ENCODE results near the gene POR.

DNA sequence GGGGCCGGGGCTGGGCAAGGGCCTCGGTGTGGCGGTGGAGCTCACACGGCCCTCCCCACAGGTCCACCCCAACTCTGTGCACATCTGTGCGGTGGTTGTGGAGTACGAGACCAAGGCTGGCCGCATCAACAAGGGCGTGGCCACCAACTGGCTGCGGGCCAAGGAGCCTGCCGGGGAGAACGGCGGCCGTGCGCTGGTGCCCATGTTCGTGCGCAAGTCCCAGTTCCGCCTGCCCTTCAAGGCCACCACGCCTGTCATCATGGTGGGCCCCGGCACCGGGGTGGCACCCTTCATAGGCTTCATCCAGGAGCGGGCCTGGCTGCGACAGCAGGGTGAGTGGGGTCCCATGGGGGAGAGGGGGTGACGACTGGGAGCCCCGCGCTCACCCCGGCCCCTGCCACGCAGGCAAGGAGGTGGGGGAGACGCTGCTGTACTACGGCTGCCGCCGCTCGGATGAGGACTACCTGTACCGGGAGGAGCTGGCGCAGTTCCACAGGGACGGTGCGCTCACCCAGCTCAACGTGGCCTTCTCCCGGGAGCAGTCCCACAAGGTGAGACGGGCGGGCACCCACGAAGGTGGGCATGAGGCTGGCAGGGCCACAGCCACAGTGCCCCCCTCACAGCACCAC, 70.7 kb downstream of the POR start:
- TF ChIP-seq, protein P1, sequence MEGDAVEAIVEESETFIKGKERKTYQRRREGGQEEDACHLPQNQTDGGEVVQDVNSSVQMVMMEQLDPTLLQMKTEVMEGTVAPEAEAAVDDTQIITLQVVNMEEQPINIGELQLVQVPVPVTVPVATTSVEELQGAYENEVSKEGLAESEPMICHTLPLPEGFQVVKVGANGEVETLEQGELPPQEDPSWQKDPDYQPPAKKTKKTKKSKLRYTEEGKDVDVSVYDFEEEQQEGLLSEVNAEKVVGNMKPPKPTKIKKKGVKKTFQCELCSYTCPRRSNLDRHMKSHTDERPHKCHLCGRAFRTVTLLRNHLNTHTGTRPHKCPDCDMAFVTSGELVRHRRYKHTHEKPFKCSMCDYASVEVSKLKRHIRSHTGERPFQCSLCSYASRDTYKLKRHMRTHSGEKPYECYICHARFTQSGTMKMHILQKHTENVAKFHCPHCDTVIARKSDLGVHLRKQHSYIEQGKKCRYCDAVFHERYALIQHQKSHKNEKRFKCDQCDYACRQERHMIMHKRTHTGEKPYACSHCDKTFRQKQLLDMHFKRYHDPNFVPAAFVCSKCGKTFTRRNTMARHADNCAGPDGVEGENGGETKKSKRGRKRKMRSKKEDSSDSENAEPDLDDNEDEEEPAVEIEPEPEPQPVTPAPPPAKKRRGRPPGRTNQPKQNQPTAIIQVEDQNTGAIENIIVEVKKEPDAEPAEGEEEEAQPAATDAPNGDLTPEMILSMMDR (IDR thresholded peaks at IDR 0.05) = no peak
- TF ChIP-seq POLR2AphosphoS5 (IDR thresholded peaks at IDR 0.05; ENCODE audit: low read depth, low read length) (no peak), TCF7L2 (IDR thresholded peaks at IDR 0.05; ENCODE audit: low read depth, low read length) (no peak)
- TF ChIP-seq, protein P2, sequence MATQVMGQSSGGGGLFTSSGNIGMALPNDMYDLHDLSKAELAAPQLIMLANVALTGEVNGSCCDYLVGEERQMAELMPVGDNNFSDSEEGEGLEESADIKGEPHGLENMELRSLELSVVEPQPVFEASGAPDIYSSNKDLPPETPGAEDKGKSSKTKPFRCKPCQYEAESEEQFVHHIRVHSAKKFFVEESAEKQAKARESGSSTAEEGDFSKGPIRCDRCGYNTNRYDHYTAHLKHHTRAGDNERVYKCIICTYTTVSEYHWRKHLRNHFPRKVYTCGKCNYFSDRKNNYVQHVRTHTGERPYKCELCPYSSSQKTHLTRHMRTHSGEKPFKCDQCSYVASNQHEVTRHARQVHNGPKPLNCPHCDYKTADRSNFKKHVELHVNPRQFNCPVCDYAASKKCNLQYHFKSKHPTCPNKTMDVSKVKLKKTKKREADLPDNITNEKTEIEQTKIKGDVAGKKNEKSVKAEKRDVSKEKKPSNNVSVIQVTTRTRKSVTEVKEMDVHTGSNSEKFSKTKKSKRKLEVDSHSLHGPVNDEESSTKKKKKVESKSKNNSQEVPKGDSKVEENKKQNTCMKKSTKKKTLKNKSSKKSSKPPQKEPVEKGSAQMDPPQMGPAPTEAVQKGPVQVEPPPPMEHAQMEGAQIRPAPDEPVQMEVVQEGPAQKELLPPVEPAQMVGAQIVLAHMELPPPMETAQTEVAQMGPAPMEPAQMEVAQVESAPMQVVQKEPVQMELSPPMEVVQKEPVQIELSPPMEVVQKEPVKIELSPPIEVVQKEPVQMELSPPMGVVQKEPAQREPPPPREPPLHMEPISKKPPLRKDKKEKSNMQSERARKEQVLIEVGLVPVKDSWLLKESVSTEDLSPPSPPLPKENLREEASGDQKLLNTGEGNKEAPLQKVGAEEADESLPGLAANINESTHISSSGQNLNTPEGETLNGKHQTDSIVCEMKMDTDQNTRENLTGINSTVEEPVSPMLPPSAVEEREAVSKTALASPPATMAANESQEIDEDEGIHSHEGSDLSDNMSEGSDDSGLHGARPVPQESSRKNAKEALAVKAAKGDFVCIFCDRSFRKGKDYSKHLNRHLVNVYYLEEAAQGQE (IDR thresholded peaks at IDR 0.05; ENCODE audit: insufficient read depth in 1 of 2, low read depth in 2 of 2, low read length in 1 of 2) = no peak

Data from Panc1 (cell line).